ENCODE data around the gene KCMF1.

KCMF1 gene

GRCh38 chr2:84956334-84957297, 14.3 kb upstream of the KCMF1 start:
- DNase-seq, result no peak

GRCh38 chr2:84957771-84958134, 13.2 kb upstream of the KCMF1 start:
- no peak for DNase-seq

GRCh38 chr2:84958135-84959059, 12.6 kb upstream of the KCMF1 start:
- peak; percentile 56 for DNase-seq

- no peak for DNase-seq
Observed at GRCh38 chr2:84959095-84959565, 11.8 kb upstream of the KCMF1 start.

GRCh38 chr2:84959566-84960506, 11.1 kb upstream of the KCMF1 start:
- DNase-seq, result no peak

- DNase-seq, result no peak
Observed at GRCh38 chr2:84962917-84963316, 8.0 kb upstream of the KCMF1 start.

GRCh38 chr2:84963323-84963691, 7.7 kb upstream of the KCMF1 start:
- no peak for DNase-seq

GRCh38 chr2:84963692-84964405, 7.1 kb upstream of the KCMF1 start:
- DNase-seq, result no peak

GRCh38 chr2:84964406-84965191, 6.4 kb upstream of the KCMF1 start:
- DNase-seq, result no peak

GRCh38 chr2:84965192-84965516, 5.8 kb upstream of the KCMF1 start:
- DNase-seq, result no peak

- DNase-seq, result no peak
Observed at GRCh38 chr2:84965827-84966226, 5.1 kb upstream of the KCMF1 start.

- DNase-seq, result no peak
Observed at GRCh38 chr2:84966731-84967130, 4.2 kb upstream of the KCMF1 start.

- DNase-seq, result no peak
Observed at GRCh38 chr2:84969511-84970209, 1.3 kb upstream of the KCMF1 start.

GRCh38 chr2:84970210-84970867, 622 bp upstream of the KCMF1 start:
- peak; percentile 64 for DNase-seq

- peak; percentile 41 for DNase-seq
Observed at GRCh38 chr2:84971510-84972206, 697 bp downstream of the KCMF1 start.

- no peak for DNase-seq
Observed at GRCh38 chr2:84972207-84972783, 1.3 kb downstream of the KCMF1 start.

- DNase-seq, result no peak
Observed at GRCh38 chr2:84972932-84973331, 2.0 kb downstream of the KCMF1 start.

- no peak for DNase-seq
Observed at GRCh38 chr2:84980263-84980983, 9.5 kb downstream of the KCMF1 start.
